ENCODE results near the gene AGAP1. TPM values are rescaled to one million over a fixed set of nuclear protein-coding genes. Genes with fewer than 3 reads are reported as not detected.

Gene AGAP1
- polyA plus RNA-seq, 1 donor from 2014 or later = 17.4 TPM

DNA sequence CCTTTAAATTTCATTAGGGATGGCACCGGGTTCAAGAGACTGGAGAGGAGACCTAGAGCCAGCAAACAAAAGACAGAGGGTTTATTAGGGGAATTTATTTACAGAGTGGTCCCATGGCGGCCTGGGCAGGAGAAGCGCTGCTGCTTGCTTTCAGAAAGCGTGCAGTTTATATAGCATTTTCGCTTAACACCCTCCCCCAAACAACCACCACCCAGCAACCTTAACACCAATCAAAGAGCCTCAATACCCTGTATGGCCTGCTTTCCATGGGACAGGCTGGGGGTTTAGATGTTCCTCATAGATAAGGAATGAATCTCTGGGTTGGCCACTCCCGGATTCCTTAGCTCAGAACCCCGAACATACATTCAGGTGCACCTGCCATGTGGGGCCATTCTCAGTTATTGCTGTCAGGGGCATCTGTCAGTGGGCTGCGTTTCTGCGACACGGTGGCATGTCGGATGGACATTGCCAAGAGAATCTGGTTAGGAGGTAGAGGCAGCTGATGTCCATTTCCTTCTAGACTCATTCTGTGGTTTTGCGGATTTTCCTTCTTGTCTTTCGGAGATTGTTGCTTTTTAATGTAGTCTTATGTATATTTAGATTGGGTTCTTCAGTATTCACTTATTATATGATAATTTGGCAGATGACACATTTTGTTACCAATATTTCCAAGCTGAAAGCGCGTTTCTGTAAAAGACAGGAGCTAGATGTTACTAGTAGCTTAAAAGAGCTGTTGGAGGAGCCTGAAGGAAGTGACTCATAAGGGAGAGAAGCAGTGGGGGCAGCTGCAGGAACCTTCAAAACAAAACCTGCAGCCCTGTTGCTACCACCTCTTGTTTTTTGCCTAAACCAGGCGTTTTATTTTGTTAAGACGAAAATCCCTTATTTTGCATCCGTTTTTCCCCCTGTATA, 7.2 kb downstream of the AGAP1 start:
- H4K20me1 ChIP-seq (ENCODE audit: insufficient read depth) = no peaks in the 10 kb centered on the region

GRCh38 chr2:235501673-235502031, 7.8 kb downstream of the AGAP1 start:
- Histone ChIP-seq H3K4me3 (ENCODE audit: low read length) (no peak overlapping the region), H3K79me2 (replicated peaks; ENCODE audit: insufficient read depth, low read length) (peaks cover 63% of the 10 kb centered on the region), H3K9me3 (ENCODE audit: low read length) (no peaks in the 10 kb centered on the region), H3K9ac (ENCODE audit: low read length) (no peak overlapping the region), H4K20me1 (ENCODE audit: insufficient read depth) (no peaks in the 10 kb centered on the region), H3K27ac (ENCODE audit: low read length) (no peak overlapping the region), H2AFZ (ENCODE audit: low read depth, low read length) (no peak overlapping the region), H3K4me2 (ENCODE audit: low read length) (no peak overlapping the region), H3K9me2 (ENCODE audit: insufficient read depth, low read length) (no peaks in the 10 kb centered on the region), H3K36me3 (ENCODE audit: insufficient read depth, low read length) (no peaks in the 10 kb centered on the region), H3K27me3 (ENCODE audit: insufficient read depth, low read depth, low read length) (no peaks in the 10 kb centered on the region), H3F3A (ENCODE audit: insufficient read depth, low read length, poor library complexity, severe bottlenecking) (no peaks in the 10 kb centered on the region)
- TF ChIP-seq REST (IDR thresholded peaks at IDR 0.05; ENCODE audit: borderline replicate concordance) (no peak), SMC3 (conservative IDR thresholded peaks at IDR 0.05; ENCODE audit: poor library complexity) (no peak), POLR2AphosphoS5 (IDR thresholded peaks at IDR 0.05) (no peak), MXI1 (conservative IDR thresholded peaks at IDR 0.05; ENCODE audit: poor library complexity, severe bottlenecking) (no peak), EP300 (conservative IDR thresholded peaks at IDR 0.05; ENCODE audit: poor library complexity, severe bottlenecking) (no peak)

More for the DNA sequence above, 7.2 kb downstream of the AGAP1 start:
- no peak overlapping the region for H3K4me3 ChIP-seq (ENCODE audit: low read length)
- H3F3A ChIP-seq (ENCODE audit: insufficient read depth, low read length, poor library complexity, severe bottlenecking) = no peaks in the 10 kb centered on the region
- H3K27me3 ChIP-seq (ENCODE audit: insufficient read depth, low read depth, low read length) = no peaks in the 10 kb centered on the region
- no peak overlapping the region for H3K4me2 ChIP-seq (ENCODE audit: low read length)
- H2AFZ ChIP-seq (ENCODE audit: low read depth, low read length) = no peak overlapping the region
- no peak overlapping the region for H3K27ac ChIP-seq (ENCODE audit: low read length)
- no peaks in the 10 kb centered on the region for H3K36me3 ChIP-seq (ENCODE audit: insufficient read depth, low read length)
- no peaks in the 10 kb centered on the region for H3K9me3 ChIP-seq (ENCODE audit: low read length)
- TF ChIP-seq POLR2AphosphoS5 (IDR thresholded peaks at IDR 0.05) (no peak), EZH2 (IDR thresholded peaks at IDR 0.05; ENCODE audit: borderline replicate concordance, insufficient read depth, low read length, poor library complexity, severe bottlenecking) (no peak), EP300 (conservative IDR thresholded peaks at IDR 0.05; ENCODE audit: poor library complexity, severe bottlenecking) (no peak), RAD21 (conservative IDR thresholded peaks at IDR 0.05) (no peak), SMC3 (conservative IDR thresholded peaks at IDR 0.05; ENCODE audit: poor library complexity) (no peak), REST (IDR thresholded peaks at IDR 0.05; ENCODE audit: borderline replicate concordance) (no peak), TAF1 (IDR thresholded peaks at IDR 0.05; ENCODE audit: low read depth) (no peak), MXI1 (conservative IDR thresholded peaks at IDR 0.05; ENCODE audit: poor library complexity, severe bottlenecking) (no peak)
- TF ChIP-seq, protein P1, sequence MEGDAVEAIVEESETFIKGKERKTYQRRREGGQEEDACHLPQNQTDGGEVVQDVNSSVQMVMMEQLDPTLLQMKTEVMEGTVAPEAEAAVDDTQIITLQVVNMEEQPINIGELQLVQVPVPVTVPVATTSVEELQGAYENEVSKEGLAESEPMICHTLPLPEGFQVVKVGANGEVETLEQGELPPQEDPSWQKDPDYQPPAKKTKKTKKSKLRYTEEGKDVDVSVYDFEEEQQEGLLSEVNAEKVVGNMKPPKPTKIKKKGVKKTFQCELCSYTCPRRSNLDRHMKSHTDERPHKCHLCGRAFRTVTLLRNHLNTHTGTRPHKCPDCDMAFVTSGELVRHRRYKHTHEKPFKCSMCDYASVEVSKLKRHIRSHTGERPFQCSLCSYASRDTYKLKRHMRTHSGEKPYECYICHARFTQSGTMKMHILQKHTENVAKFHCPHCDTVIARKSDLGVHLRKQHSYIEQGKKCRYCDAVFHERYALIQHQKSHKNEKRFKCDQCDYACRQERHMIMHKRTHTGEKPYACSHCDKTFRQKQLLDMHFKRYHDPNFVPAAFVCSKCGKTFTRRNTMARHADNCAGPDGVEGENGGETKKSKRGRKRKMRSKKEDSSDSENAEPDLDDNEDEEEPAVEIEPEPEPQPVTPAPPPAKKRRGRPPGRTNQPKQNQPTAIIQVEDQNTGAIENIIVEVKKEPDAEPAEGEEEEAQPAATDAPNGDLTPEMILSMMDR (IDR thresholded peaks at IDR 0.05; ENCODE audit: poor library complexity, severe bottlenecking) = no peak
- H3K9ac ChIP-seq (ENCODE audit: low read length) = no peak overlapping the region
- peaks cover 63% of the 10 kb centered on the region for H3K79me2 ChIP-seq (replicated peaks; ENCODE audit: insufficient read depth, low read length)
- H3K9me2 ChIP-seq (ENCODE audit: insufficient read depth, low read length) = no peaks in the 10 kb centered on the region

Measured in neural cell (in vitro differentiated cells).